Endothelial cell of umbilical vein (primary cell): Measurements from ENCODE around the gene POLE4.

Experiments
- CTCF ChIP-seq, 2 donors: IDR thresholded peaks; 1 replicate in 1 of 2; 2 replicates in 1 of 2; pipeline ENCODE4 v1.5.1; 2011; ENCODE audit warnings: low read length in 2 of 2, mild to moderate bottlenecking in 2 of 2, moderate library complexity in 2 of 2, control low read depth in 1 of 2, inconsistent platforms in 1 of 2, low read depth in 1 of 2; ENCODE audit not compliant: insufficient read depth in 1 of 2; ENCODE audit errors: extremely low read depth in 1 of 2
- EZH2 ChIP-seq: IDR thresholded peaks from 2 replicates; pipeline ENCODE4 v1.6.1; 2012; ENCODE audit warnings: borderline replicate concordance, low read depth, mild to moderate bottlenecking, moderate library complexity, low read length, inconsistent platforms; ENCODE audit not compliant: severe bottlenecking
- FOS ChIP-seq: IDR thresholded peaks from 2 replicates; pipeline ENCODE4 v1.6.1; 2011; ENCODE audit warnings: mild to moderate bottlenecking, low read length, moderate library complexity, borderline replicate concordance; ENCODE audit not compliant: insufficient read depth
- GATA2 ChIP-seq: IDR thresholded peaks from 2 replicates; pipeline ENCODE4 v1.7.0; 2011; ENCODE audit warnings: low read depth, mild to moderate bottlenecking, moderate library complexity, mixed read lengths, low read length; ENCODE audit not compliant: insufficient read length, insufficient read depth
- JUN ChIP-seq: IDR thresholded peaks from 2 replicates; pipeline ENCODE4 v1.6.1; 2011; ENCODE audit warnings: borderline replicate concordance, low read depth; ENCODE audit not compliant: insufficient read length, insufficient read depth
- MAX ChIP-seq: IDR thresholded peaks from 2 replicates; pipeline ENCODE4 v1.6.1; 2011; ENCODE audit not compliant: insufficient read depth, insufficient read length
- MYC ChIP-seq: IDR thresholded peaks from one replicate; pipeline ENCODE4 v1.6.1; 2011; ENCODE audit warnings: mild to moderate bottlenecking, low read depth, low read length
- POLR2A ChIP-seq: IDR thresholded peaks from 2 replicates; pipeline ENCODE4 v1.6.1; 2012; ENCODE audit warnings: low read depth, mild to moderate bottlenecking, control low read depth, low read length
- POLR2AphosphoS5 ChIP-seq: IDR thresholded peaks from 2 replicates; pipeline ENCODE4 v1.6.1; 2012; ENCODE audit warnings: low read depth, mild to moderate bottlenecking, control low read depth, low read length, moderate library complexity; ENCODE audit not compliant: insufficient read depth

- no peak for TF ChIP-seq CTCF (IDR thresholded peaks at IDR 0.05; ENCODE audit: extremely low read depth in 1 of 2, insufficient read depth in 1 of 2, low read depth in 1 of 2, low read length in 2 of 2)
- no peak for TF ChIP-seq EZH2
- no peak for TF ChIP-seq POLR2AphosphoS5
- TF ChIP-seq POLR2A: no peak
- TF ChIP-seq JUN: no peak
- no peak for TF ChIP-seq MAX
- TF ChIP-seq MYC: no peak
- no peak for TF ChIP-seq FOS
- no peak for TF ChIP-seq GATA2
Observed at GRCh38 chr2:74930811-74931486, 27.5 kb upstream of the POLE4 start.
